ENCODE data around the gene NCAPG. TPM values are rescaled to one million over a fixed set of nuclear protein-coding genes. Genes with fewer than 3 reads are reported as not detected.

The NCAPG gene, protein sequence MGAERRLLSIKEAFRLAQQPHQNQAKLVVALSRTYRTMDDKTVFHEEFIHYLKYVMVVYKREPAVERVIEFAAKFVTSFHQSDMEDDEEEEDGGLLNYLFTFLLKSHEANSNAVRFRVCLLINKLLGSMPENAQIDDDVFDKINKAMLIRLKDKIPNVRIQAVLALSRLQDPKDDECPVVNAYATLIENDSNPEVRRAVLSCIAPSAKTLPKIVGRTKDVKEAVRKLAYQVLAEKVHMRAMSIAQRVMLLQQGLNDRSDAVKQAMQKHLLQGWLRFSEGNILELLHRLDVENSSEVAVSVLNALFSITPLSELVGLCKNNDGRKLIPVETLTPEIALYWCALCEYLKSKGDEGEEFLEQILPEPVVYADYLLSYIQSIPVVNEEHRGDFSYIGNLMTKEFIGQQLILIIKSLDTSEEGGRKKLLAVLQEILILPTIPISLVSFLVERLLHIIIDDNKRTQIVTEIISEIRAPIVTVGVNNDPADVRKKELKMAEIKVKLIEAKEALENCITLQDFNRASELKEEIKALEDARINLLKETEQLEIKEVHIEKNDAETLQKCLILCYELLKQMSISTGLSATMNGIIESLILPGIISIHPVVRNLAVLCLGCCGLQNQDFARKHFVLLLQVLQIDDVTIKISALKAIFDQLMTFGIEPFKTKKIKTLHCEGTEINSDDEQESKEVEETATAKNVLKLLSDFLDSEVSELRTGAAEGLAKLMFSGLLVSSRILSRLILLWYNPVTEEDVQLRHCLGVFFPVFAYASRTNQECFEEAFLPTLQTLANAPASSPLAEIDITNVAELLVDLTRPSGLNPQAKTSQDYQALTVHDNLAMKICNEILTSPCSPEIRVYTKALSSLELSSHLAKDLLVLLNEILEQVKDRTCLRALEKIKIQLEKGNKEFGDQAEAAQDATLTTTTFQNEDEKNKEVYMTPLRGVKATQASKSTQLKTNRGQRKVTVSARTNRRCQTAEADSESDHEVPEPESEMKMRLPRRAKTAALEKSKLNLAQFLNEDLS
- total RNA-seq (2013; cell fraction: nucleolus; rRNA removed), result 74.5 and 88.2 TPM in 2 replicates
- total RNA-seq (2014; rRNA removed), result 54.0 and 59.5 TPM in 2 replicates
- total RNA-seq (2014; rRNA removed; fragmentation: Illumina TruSeq; extraction: Trizol), result 59.7 and 65.1 TPM in 2 replicates
- total RNA-seq (2021), result 46.1 and 53.3 TPM in 2 replicates
- polyA plus RNA-seq (2011; ENCODE audit: low read depth), result 12.6 TPM
- polyA plus RNA-seq (2011; rRNA removed), result 71.7 and 125 TPM in 2 replicates
- 18.8 and 19.6 TPM in 2 replicates for polyA plus RNA-seq (2011; cell fraction: cytosol; rRNA removed)
- 72.9 and 79.4 TPM in 2 replicates for polyA plus RNA-seq (2011; cell fraction: nucleus; rRNA removed)
- 20.4 and 26.2 TPM in 2 replicates for polyA plus RNA-seq (2012)
- polyA plus RNA-seq (2014; fragmentation: Illumina TruSeq; extraction: Trizol), result 52.3 and 61.2 TPM in 2 replicates
- 10 to 100 TPM; 17.3 to 22.9 TPM for polyA plus RNA-seq (2014; fragmentation: Nextera tagmentation; extraction: Ambion mirVana)
- 29.3 and 36.3 TPM in 2 replicates for polyA plus RNA-seq (2014; rRNA removed)
- 10 to 100 TPM; 83.0 to 93.9 TPM for polyA plus RNA-seq (2016; fragmentation: Nextera tagmentation; extraction: Ambion mirVana)
- 31.3 and 50.0 TPM in 2 replicates for polyA minus RNA-seq (2011; rRNA and poly(A)+ RNA removed)
- polyA minus RNA-seq (2011; cell fraction: cytosol; rRNA and poly(A)+ RNA removed), result 12.6 and 22.8 TPM in 2 replicates
- 41.0 and 59.8 TPM in 2 replicates for polyA minus RNA-seq (2011; cell fraction: nucleus; rRNA and poly(A)+ RNA removed)
- percentile 91 among the genes with signal in this experiment for Bru-seq, nascent RNA
- BruChase-seq, experiment 1, labeled RNA remaining after a 6-hour chase, result percentile 90 among the genes with signal in this experiment
- percentile 93 among the genes with signal in this experiment for BruChase-seq, experiment 2, labeled RNA remaining after a 2-hour chase
- long read RNA-seq, experiment 1, full-length matches to known transcripts, result 22 of 59 reads
- long read RNA-seq, experiment 1, partial matches to known transcripts, result 29 of 59 reads
- long read RNA-seq, experiment 1, other reads (novel, unspliced or antisense), result 8 of 59 reads
- long read RNA-seq, experiment 2, full-length matches to known transcripts, result 134 of 715 reads
- long read RNA-seq, experiment 2, partial matches to known transcripts, result 516 of 715 reads
- long read RNA-seq, experiment 2, other reads (novel, unspliced or antisense), result 65 of 715 reads

DNA sequence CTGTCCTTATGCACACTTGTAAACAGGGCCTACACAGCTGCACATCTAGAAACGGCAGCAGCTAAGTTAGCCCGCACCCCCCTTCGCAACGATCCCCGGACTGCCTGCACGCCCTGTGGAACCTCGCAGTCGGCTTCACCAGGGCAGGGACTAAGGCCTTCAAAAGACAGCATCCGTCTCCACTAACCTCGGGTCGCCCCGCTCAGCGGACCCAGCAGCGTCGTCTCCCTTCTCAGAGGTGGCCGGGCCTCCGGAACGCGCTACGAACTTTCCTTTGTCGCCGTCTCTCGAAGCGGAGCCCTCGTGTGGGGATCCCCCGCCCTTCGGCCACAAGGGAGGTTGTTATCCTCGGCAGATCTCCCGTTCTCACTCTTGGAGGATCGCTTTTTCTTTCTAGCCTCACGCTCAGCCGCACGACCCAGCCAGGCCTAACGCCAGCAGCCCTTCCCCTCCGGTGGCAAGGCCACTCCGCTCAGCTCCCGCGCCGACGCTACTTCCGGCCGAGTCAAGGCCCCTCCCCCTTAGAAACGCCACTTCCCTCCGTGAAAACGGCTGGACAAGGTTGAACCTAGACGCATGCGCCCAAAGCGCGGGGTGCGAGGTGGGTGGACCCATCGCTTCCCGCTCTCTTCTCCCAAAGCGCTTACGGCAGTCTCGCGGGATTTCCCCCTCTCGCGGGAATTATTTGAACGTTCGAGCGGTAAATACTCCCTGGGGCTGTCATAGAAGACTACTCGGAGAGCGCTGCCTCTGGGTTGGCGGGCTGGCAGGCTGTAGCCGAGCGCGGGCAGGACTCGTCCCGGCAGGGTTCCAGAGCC lies at the start of gene NCAPG, which contains the start of gene DCAF16:
Gene NCAPG (plus strand): TSS at position 720 of the 818 bp plus-strand sequence. CDS start 99 bp downstream, outside the sequence.
Gene DCAF16 (minus strand): TSS at position 498 of the 818 bp plus-strand sequence. CDS start 6,616 bp downstream, outside the sequence.
- H3K9ac ChIP-seq (ENCODE audit: control insufficient read depth, insufficient read depth, low read length), result peak within 1 kb of the TSS; percentile 88
- peak within 1 kb of the TSS; percentile 83 for H2AFZ ChIP-seq (ENCODE audit: control insufficient read depth, low read depth, low read length)
- H3K4me2 ChIP-seq (ENCODE audit: control insufficient read depth, insufficient read depth), result peak within 1 kb of the TSS; percentile 85
- H3K36me3 ChIP-seq (ENCODE audit: control insufficient read depth in 2 of 2, insufficient read depth in 2 of 2, low read length in 1 of 2), result no peaks in the 10 kb centered on the region; a peak in 1 of 4 replicates
- peaks cover 8% of the 10 kb centered on the region for H3K4me1 ChIP-seq (ENCODE audit: control insufficient read depth, insufficient read depth, low read length)
- FAIRE-seq, result peak; percentile 84
- in situ Hi-C loops (cut with MboI), result loop anchor here (10.0 kb wide), 1 partner anchor 214 kb away; the partner anchor contains the start of gene LCORL
- intact Hi-C loops (cut with micrococcal nuclease; ENCODE audit: unreplicated experiment), result loop anchor here (1.0 to 10.0 kb wide), 4 partner anchors 196 to 394 kb away; partner anchors contain the start of genes LAP3, LCORL and MED28
- DNase-seq (ENCODE audit: low read depth, low spot score), result peak; percentile 98
- RAD21 ChIA-PET (ENCODE audit: unreplicated experiment), result interaction anchor here (1.0 to 6.8 kb wide), 9 partner anchors 9 to 262 kb away, joined by 3 to 63 read pairs (median 4); partner anchors contain the start of genes LAP3, LCORL and MED28
- peaks cover 98% of the 10 kb centered on the region for H3K79me2 ChIP-seq (ENCODE audit: control insufficient read depth, insufficient read depth, low read length)
- H3K27me3 ChIP-seq (replicated peaks in 1 of 2; ENCODE audit: control insufficient read depth in 2 of 2, insufficient read depth in 2 of 2, low read length in 1 of 2), result no peaks in the 10 kb centered on the region; a peak in 1 of 4 replicates
- TSS peak; percentile 78 for BruUV-seq (replicated peaks)
- under 1% methylated on average over 67 of the region's 69 CpGs for WGBS (ENCODE audit: insufficient coverage, insufficient replicate concordance, low lambda C conversion rate, missing lambda C conversion rate)
- POLR2A ChIA-PET, result interaction anchor here (0.8 to 2.6 kb wide), 8 partner anchors 11 to 262 kb away, joined by 3 to 12 read pairs (median 5); partner anchors contain the start of genes LAP3 and MED28
- peak within 1 kb of the TSS; percentile 90 for H3K4me3 ChIP-seq
- ATAC-seq, result peak; percentile 88
- H3K27ac ChIP-seq (ENCODE audit: control insufficient read depth, insufficient read depth), result peak within 1 kb of the TSS; percentile 90
- H4K20me1 ChIP-seq (ENCODE audit: control insufficient read depth, insufficient read depth), result peaks cover 4% of the 10 kb centered on the region; the same call in 1 of the 2 replicates
- CTCF ChIA-PET, result interaction anchor here (0.6 to 7.1 kb wide), 13 partner anchors 10 to 783 kb away, joined by 3 to 93 read pairs (median 4); no protein-coding TSS in a partner anchor
- SMC1A ChIA-PET (ENCODE audit: uncharacterized antibody, unreplicated experiment), result interaction anchor here (1.0 to 7.6 kb wide), 5 partner anchors 47 to 263 kb away, joined by 3 to 68 read pairs (median 4); partner anchors contain the start of genes LCORL and MED28
- H3K9me3 ChIP-seq (replicated peaks; ENCODE audit: control insufficient read depth, insufficient read depth, low read length), result no peaks in the 10 kb centered on the region
- TF ChIP-seq KLF5 (IDR thresholded peaks at IDR 0.05; ENCODE audit: partially characterized antibody), result peak; percentile 59
- 0 out of 6 replicates have a peak, but pooled peaks of 1 of the 3 experiments have one; percentile 1 for TF ChIP-seq CTCF (IDR thresholded peaks at IDR 0.05 in 2 of 3, conservative IDR thresholded peaks at IDR 0.05 in 1 of 3; ENCODE audit: control insufficient read depth in 2 of 3, extremely low read depth in 1 of 3, insufficient read depth in 1 of 3, low read depth in 3 of 3, low read length in 3 of 3)
- peak; percentile 92 for TF ChIP-seq MXI1 (IDR thresholded peaks at IDR 0.05; ENCODE audit: low read depth, low read length)
- peak; percentile 43 for TF ChIP-seq MEF2B (IDR thresholded peaks at IDR 0.05; ENCODE audit: partially characterized antibody, poor library complexity, severe bottlenecking)
- peak; percentile 29; the same call in 1 of the 2 replicates for TF ChIP-seq PAX5 (IDR thresholded peaks at IDR 0.05; ENCODE audit: borderline replicate concordance, low read depth, low read length)
- peak; percentile 100 for TF ChIP-seq POLR2A (IDR thresholded peaks at IDR 0.05; ENCODE audit: low read depth, low read length)
- no peak for TF ChIP-seq SMC3 (IDR thresholded peaks at IDR 0.05; ENCODE audit: borderline replicate concordance, low read length)
- TF ChIP-seq NFXL1 (IDR thresholded peaks at IDR 0.05; ENCODE audit: borderline replicate concordance), result no peak
- TF ChIP-seq RUNX3 (IDR thresholded peaks at IDR 0.05; ENCODE audit: low read length), result peak; percentile 6; the same call in 1 of the 2 replicates

All from GM12878 (cell line).